K562 (cell line): ENCODE data around the gene OBP2A. TPM values are rescaled to one million over a fixed set of nuclear protein-coding genes. Genes with fewer than 3 reads are reported as not detected.
A peak's percentile ranks its signal among the peaks of the same experiment; 100 is the strongest.

Experiments used
- CEBPZ ChIP-seq: fragments of 150-350 bp; IDR thresholded peaks from 2 replicates; pipeline ENCODE4 v1.6.1; 2014; ENCODE audit warnings: low read depth, mild to moderate bottlenecking, low read length, borderline replicate concordance
- ERF ChIP-seq: fragments of 450-650 bp; formaldehyde crosslinking; IDR thresholded peaks from 2 replicates; pipeline ENCODE4 v1.4.0; 2020; ENCODE audit warnings: mild to moderate bottlenecking, mixed read lengths
- HNRNPK ChIP-seq: fragments of 200-400 bp; formaldehyde crosslinking; IDR thresholded peaks from one replicate; pipeline ENCODE4 v1.6.1; 2018; ENCODE audit warnings: mild to moderate bottlenecking, low read depth, low read length; ENCODE audit not compliant: poor library complexity, severe bottlenecking
- HOXB6 ChIP-seq: fragments of 250-450 bp; sonication (Bioruptor Pico); IDR thresholded peaks from 2 replicates; pipeline ENCODE4 v1.5.1; 2022; ENCODE audit warnings: mild to moderate bottlenecking, borderline replicate concordance
- NELFE ChIP-seq: IDR thresholded peaks from 2 replicates; pipeline ENCODE4 v1.6.1; 2011; ENCODE audit warnings: mild to moderate bottlenecking; ENCODE audit not compliant: insufficient read depth, insufficient read length
- NKRF ChIP-seq: fragments of 450-650 bp; IDR thresholded peaks from 2 replicates; pipeline ENCODE4 v1.6.1; 2016; ENCODE audit warnings: borderline replicate concordance
- POLR2AphosphoS5 ChIP-seq: IDR thresholded peaks from 2 replicates; pipeline ENCODE4 v1.6.1; 2011; ENCODE audit warnings: mild to moderate bottlenecking, low read depth, low read length, moderate library complexity; ENCODE audit not compliant: control insufficient read depth, insufficient read depth
- PRPF4 ChIP-seq: fragments of 200-400 bp; formaldehyde crosslinking; IDR thresholded peaks from one replicate; pipeline ENCODE4 v1.6.1; 2017; ENCODE audit warnings: low read length, low read depth, mild to moderate bottlenecking; ENCODE audit not compliant: insufficient read depth, poor library complexity, severe bottlenecking
- SAP30 ChIP-seq: fragments of 200-600 bp; sonication (generic); IDR thresholded peaks from 2 replicates; pipeline ENCODE4 v1.6.1; 2012; ENCODE audit warnings: borderline replicate concordance, low read depth, mild to moderate bottlenecking, moderate library complexity, low read length, control low read depth, inconsistent platforms; ENCODE audit not compliant: insufficient read depth, poor library complexity, severe bottlenecking
- STAT5A ChIP-seq: IDR thresholded peaks from 2 replicates; pipeline ENCODE4 v1.6.1; 2012; ENCODE audit warnings: low read length, inconsistent platforms, borderline replicate concordance
- TFAP4 ChIP-seq: sonication (generic); formaldehyde crosslinking; IDR thresholded peaks from 2 replicates; pipeline ENCODE4 v1.8.0; 2022; ENCODE audit warnings: missing genetic modification reagents, mild to moderate bottlenecking, moderate library complexity, borderline replicate concordance
- ZBTB33 ChIP-seq: sonication (generic); formaldehyde crosslinking; IDR thresholded peaks from 2 replicates; pipeline ENCODE4 v1.8.1; 2023; ENCODE audit warnings: mild to moderate bottlenecking, missing genetic modification reagents
- ZNF639 ChIP-seq, 2 experiments: fragments of 200-800 bp in 1 of 2; sonication (Bioruptor generic) in 1 of 2; sonication (generic) in 1 of 2; formaldehyde crosslinking in 1 of 2; IDR thresholded peaks in 1 of 2; conservative IDR thresholded peaks in 1 of 2; 2 replicates each; pipeline versions ENCODE4 v1.5.0 to v1.6.1; 2016 to 2020; ENCODE audit warnings: missing compliant biosample characterization in 1 of 2, missing genetic modification characterization in 1 of 2, missing genetic modification reagents in 1 of 2
- ZSCAN32 ChIP-seq: fragments of 450-650 bp; formaldehyde crosslinking; IDR thresholded peaks from 2 replicates; pipeline ENCODE4 v1.4.0; 2020; ENCODE audit warnings: mild to moderate bottlenecking, moderate library complexity
- polyA plus RNA-seq, 8 experiments: library from polyadenylated mRNA; depleted of rRNA in 4 of 8; stranded (reverse) in 5 of 8; unstranded in 3 of 8; fragments of >200 nt; fragmentation: Nextera tagmentation in 2 of 8; fragmentation: Illumina TruSeq in 1 of 8; extraction: Ambion mirVana in 2 of 8; extraction: Trizol in 1 of 8; gene quantifications; 2 replicates each; pipeline versions ENCODE4 v1.2.1 to v1.2.3, GENCODE V29; 2011 to 2014; ENCODE audit warnings: inconsistent platforms in 1 of 8, missing spikeins in 1 of 8
- total RNA-seq, 7 experiments: library from RNA; depleted of rRNA in 6 of 7; stranded (reverse); fragments of >200 nt in 6 of 7; fragmentation: Illumina TruSeq in 2 of 7; extraction: Trizol in 2 of 7; gene quantifications; 2 replicates each; pipeline versions ENCODE4 v1.2.1 to v1.2.3, GENCODE V29; 2011 to 2021; ENCODE audit warnings: low replicate concordance in 1 of 7

OBP2A gene
- total and polyA plus RNA-seq, 9 of the 15 experiments (the other 6 are each of a cell fraction or from before 2014, with no cell fraction given) = not detected

- peak; percentile 36 for TF ChIP-seq HNRNPK
- TF ChIP-seq NELFE = no peak
- TF ChIP-seq PRPF4 = peak; percentile 49
- TF ChIP-seq ERF (CRISPR knock-in tag) = no peak
- TF ChIP-seq SAP30 = no peak
- no peak; the same call in 1 of the 2 replicates for TF ChIP-seq ZBTB33 (CRISPR knock-in tag)
- TF ChIP-seq ZNF639 (CRISPR knock-in tag; conservative IDR thresholded peaks at IDR 0.05 in 1 of 2, IDR thresholded peaks at IDR 0.05 in 1 of 2) = no peak; a peak in 1 of 4 replicates
- peak; percentile 44; the same call in 1 of the 2 replicates for TF ChIP-seq TFAP4
- no peak for TF ChIP-seq STAT5A
- no peak for TF ChIP-seq HOXB6 (CRISPR knock-in tag)
- TF ChIP-seq CEBPZ = no peak
- TF ChIP-seq POLR2AphosphoS5 = peak; percentile 55
- TF ChIP-seq ZSCAN32 (CRISPR knock-in tag) = no peak
- 0 out of 2 replicates have a peak, but pooled peaks have one; percentile 35 for TF ChIP-seq NKRF
Measured at GRCh38 chr9:135500525-135501260, 45.2 kb upstream of the OBP2A start, which contains the start of gene MRPS2 (continued).
